ENCODE results near the gene SLC25A14.
A peak's percentile ranks its signal among the peaks of the same experiment; 100 is the strongest.
"Not testable (repeated sequence)": the region's sequence is repeated elsewhere in the genome, so short reads cannot be mapped to it uniquely, and the experiment has no call there.

The SLC25A14 gene

GRCh38 chrX:130339408-130340222 is at the start of gene SLC25A14:
SLC25A14 (plus strand) TSS chrX:130339919; CDS start chrX:130340279, 360 bp downstream.
- DNase-seq: peak; percentile 86

- no peak for DNase-seq
Measured at GRCh38 chrX:130295519-130296296, 44.0 kb upstream of the SLC25A14 start.

- no peak for DNase-seq
Measured at GRCh38 chrX:130296297-130296678, 43.4 kb upstream of the SLC25A14 start.

GRCh38 chrX:130296743-130297142 is 43.0 kb upstream of the SLC25A14 start:
- DNase-seq: no peak

GRCh38 chrX:130299279-130300009 is 40.3 kb upstream of the SLC25A14 start:
- peak; percentile 10 for DNase-seq

GRCh38 chrX:130300010-130300282 is 39.8 kb upstream of the SLC25A14 start:
- DNase-seq: no peak

- DNase-seq: no peak
Measured at GRCh38 chrX:130301405-130301804, 38.3 kb upstream of the SLC25A14 start.

- DNase-seq: no peak
Measured at GRCh38 chrX:130301977-130302376, 37.7 kb upstream of the SLC25A14 start.

- DNase-seq: no peak
Measured at GRCh38 chrX:130304587-130305368, 34.9 kb upstream of the SLC25A14 start.

- DNase-seq: not testable (repeated sequence)
Measured at GRCh38 chrX:130319886-130320285, 19.8 kb upstream of the SLC25A14 start.

- no peak for DNase-seq
Measured at GRCh38 chrX:130321550-130321949, 18.2 kb upstream of the SLC25A14 start.

GRCh38 chrX:130330146-130330545 is 9.6 kb upstream of the SLC25A14 start:
- no peak for DNase-seq

- DNase-seq: peak; percentile 38
Measured at GRCh38 chrX:130330706-130331105, 9.0 kb upstream of the SLC25A14 start.

GRCh38 chrX:130336531-130336930 is 3.2 kb upstream of the SLC25A14 start:
- DNase-seq: no peak

- DNase-seq: not testable (repeated sequence)
Measured at GRCh38 chrX:130338869-130339268, 850 bp upstream of the SLC25A14 start.

GRCh38 chrX:130340271-130340670 is 552 bp downstream of the SLC25A14 start:
- no peak for DNase-seq

- DNase-seq: no peak
Measured at GRCh38 chrX:130343411-130343810, 3.7 kb downstream of the SLC25A14 start.

GRCh38 chrX:130347321-130347720 is 7.6 kb downstream of the SLC25A14 start:
- no peak for DNase-seq

GRCh38 chrX:130351567-130351966 is 11.8 kb downstream of the SLC25A14 start:
- no peak for DNase-seq

- not testable (repeated sequence) for DNase-seq
Measured at GRCh38 chrX:130352050-130352449, 12.3 kb downstream of the SLC25A14 start.

- no peak for DNase-seq
Measured at GRCh38 chrX:130376077-130376476, 36.4 kb downstream of the SLC25A14 start.

- peak; percentile 19 for DNase-seq
Measured at GRCh38 chrX:130378024-130378669, 38.4 kb downstream of the SLC25A14 start.

All from NCI-H345 (cell line).